Activated CD4-positive, alpha-beta T cell treated with anti-CD3 and anti-CD28 coated beads, Interleukin-2, Interleukin-4, amounts not matched to agents 100 ng/mL and 50 ng/mL, durations not matched to agents 16 hours and 8 hours (primary cell): Measurements from ENCODE around the gene MAP2K6.

ENCODE experiments used
- DNase-seq: peaks from one replicate; pipeline ENCODE4 v3.0.0-alpha.2; 2020; ENCODE audit warnings: low spot score

The MAP2K6 gene

DNA sequence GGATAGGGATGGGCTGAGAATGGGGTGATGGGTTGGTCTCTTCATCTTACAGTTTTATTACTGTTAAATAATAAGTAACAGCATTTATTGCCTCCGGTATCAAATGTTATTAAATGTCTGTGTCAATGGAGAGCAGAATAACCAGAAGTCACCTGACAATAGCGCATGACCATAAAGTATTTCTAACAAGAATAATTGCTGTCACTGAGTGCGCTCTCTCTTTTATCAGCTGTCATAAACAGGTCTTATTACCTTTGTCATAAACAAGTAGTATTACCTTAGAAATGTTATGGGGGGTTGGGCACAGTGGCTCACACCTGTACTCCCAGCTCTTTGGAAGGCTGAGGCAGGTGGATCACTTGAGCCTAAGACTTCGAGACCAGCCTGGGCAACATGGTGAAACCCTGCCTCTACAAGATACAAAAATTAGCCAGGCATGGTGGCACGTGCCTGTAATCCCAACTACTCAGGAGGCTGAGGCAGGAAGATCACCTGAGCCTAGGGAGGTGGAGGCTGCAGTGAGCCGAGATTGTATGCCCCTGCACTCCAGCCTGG lies 120.6 kb downstream of the MAP2K6 start:
- no peak for DNase-seq

GRCh38 chr17:69538795-69539194 lies 124.3 kb downstream of the MAP2K6 start:
- no peak for DNase-seq

DNA sequence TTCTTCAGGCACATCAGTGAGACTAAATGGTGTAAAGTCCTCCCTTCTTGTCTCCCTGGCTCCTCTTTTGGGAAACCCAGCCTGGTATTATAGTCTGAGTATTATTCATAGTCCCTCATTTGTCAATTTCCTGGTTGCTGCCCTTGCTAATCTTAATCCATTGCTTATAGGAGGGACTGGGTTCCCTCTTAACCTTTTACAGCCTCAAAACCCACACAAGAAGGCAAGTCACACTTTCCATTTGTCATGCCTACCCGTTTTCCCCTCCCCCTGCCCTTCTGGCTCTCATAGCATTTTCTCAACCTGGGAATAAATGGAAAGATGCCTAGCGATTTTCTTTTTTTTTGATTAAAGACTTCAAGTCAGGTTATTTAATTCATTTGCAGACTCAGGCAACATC lies 124.8 kb downstream of the MAP2K6 start:
- no peak for DNase-seq

DNA sequence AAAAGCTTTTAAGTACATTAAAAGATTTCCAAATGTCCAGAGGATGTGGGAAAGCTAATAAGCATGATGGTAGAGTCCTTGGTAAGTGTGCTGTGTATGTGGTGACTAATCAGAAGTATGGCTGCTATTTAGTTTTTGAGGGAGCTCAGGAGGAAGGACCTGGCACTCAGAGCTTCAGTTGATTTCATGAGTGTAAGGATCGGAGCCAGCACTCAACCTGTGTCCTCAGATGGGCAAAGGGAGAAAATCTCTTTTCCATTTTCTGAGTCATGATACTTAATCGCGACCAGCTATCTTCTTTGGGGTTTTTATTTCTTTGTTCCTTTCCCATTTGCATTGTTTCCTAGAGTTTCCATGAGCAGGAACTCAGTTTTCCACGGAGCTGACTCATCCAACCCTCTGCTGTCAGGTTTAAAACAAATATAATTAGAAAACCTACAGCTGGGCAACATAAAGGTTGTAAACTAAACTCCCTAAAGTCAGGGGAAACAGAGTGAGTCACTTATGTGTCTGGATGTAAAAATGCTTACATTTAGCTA lies 125.4 kb downstream of the MAP2K6 start:
- DNase-seq = no peak

DNA sequence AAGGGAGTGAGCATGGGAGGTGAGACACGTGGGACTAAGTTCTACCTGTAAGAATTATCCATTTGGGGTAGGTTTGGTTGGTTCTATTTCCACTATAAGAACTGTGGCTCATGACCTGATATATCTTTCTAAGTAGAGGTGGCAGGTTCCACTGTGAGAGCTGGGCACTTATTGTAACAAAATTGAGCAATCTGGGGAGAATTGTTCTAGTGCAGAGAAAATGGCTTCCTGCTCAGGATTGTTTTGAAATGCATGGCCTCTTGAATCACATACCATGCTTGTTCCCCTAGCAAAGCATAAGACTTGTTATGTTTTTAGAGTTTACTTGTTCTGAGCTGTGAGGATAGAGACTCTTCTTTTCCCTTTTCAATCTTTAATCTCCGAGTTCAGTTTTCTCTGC lies 125.9 kb downstream of the MAP2K6 start:
- DNase-seq = no peak

DNA sequence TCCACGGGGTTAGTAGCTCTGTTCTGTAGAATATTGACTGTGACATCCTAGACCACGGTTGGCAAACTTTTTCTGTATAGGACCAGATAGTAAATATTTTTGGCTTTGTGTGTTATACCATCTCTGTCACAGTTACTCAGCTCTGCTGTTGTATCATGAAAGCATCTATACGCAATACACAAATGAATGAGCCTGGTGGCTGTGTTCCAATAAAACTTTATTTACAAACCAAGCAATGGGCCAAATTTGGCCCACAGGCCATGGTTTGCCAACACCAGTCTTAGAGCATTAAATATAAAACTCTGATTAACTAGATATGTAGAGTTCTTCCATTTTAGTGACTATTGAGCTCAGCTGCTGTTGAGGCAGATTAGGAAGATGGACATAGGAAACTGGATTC lies 132.7 kb downstream of the MAP2K6 start:
- no peak for DNase-seq

- no peak for DNase-seq
Observed at GRCh38 chr17:69547947-69548346, 133.4 kb downstream of the MAP2K6 start.

GRCh38 chr17:69551212-69552010 lies 136.9 kb downstream of the MAP2K6 start:
- no peak for DNase-seq

DNA sequence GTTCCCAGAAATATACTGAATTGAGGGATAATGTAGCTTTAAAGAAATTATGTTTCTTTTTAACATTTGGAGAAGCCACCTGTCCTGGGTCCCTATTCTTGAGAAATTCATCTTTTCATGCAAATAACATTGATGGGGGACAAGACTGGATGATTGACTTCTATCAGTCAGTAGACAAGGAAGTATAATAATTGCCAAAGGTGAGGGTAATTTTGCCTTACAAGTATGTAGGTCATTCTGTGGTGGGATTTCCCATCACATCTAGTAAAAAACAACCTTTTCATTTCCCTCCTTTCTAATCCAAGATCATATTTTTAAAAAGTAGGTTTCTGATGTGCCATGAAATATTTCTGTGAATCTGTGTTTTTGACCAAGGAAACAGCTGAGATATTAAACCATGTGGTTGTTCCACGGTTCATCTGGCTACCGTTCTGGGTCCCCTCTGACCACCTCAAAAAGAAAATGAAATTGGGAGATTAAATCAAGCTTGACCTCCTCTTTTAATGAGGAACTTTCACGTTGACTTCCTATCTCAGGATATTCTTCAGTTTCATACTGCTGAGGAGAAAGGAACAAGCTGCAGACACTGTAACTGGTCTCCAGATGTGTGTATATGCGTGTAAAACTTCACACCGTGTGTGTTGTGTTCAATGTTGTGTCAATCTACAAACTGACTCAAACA lies 138.6 kb downstream of the MAP2K6 start:
- DNase-seq = no peak

DNA sequence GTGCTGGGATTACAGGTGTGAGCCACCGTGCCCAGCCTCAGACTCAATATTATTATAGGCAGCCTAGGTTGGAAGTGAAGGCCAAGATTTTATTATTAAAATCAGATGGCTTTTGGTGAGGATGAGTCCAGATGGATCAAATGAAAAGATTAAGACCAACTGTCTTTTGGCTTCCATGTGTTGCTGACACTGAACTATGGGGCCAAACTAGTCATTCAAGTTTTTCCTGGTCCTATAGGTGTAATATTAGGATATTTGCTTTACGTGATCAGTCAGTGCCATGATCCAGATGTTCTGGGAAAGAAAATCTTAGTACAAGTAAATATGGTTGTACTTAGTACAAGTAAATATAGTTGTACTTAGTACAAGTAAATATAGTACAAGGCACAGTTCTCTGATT lies 140.6 kb downstream of the MAP2K6 start:
- no peak for DNase-seq

- DNase-seq = no peak
Observed at GRCh38 chr17:69557339-69557738, 142.8 kb downstream of the MAP2K6 start.

- no peak for DNase-seq
Observed at GRCh38 chr17:69558796-69559195, 144.3 kb downstream of the MAP2K6 start.

GRCh38 chr17:69560987-69561441 lies 146.5 kb downstream of the MAP2K6 start:
- no peak for DNase-seq

GRCh38 chr17:69561462-69561861 lies 147.0 kb downstream of the MAP2K6 start:
- no peak for DNase-seq

GRCh38 chr17:69565447-69565846 lies 150.9 kb downstream of the MAP2K6 start:
- DNase-seq = no peak

- DNase-seq = no peak
Observed at GRCh38 chr17:69567130-69567529, 152.6 kb downstream of the MAP2K6 start.

- no peak for DNase-seq
Observed at GRCh38 chr17:69572747-69573146, 158.2 kb downstream of the MAP2K6 start.

DNA sequence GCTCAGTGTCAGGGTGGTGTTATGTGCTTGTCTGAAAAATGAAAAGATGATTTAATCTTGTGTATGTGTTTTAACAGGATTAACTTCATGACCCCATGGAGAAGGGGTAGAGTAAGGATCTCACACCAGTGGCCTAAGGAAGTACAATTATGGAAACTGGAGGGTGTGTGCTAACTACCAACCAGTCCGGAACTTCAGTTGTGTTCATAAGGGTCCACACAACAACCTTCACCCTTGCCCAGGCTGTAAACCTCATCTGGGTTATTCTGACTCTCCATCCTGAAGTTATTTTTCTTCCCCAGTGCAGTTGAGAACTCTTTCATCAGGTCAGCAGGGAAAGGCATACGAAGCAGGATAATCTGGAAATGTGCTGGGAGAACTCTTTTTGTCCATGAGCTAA lies 158.9 kb downstream of the MAP2K6 start:
- no peak for DNase-seq

DNA sequence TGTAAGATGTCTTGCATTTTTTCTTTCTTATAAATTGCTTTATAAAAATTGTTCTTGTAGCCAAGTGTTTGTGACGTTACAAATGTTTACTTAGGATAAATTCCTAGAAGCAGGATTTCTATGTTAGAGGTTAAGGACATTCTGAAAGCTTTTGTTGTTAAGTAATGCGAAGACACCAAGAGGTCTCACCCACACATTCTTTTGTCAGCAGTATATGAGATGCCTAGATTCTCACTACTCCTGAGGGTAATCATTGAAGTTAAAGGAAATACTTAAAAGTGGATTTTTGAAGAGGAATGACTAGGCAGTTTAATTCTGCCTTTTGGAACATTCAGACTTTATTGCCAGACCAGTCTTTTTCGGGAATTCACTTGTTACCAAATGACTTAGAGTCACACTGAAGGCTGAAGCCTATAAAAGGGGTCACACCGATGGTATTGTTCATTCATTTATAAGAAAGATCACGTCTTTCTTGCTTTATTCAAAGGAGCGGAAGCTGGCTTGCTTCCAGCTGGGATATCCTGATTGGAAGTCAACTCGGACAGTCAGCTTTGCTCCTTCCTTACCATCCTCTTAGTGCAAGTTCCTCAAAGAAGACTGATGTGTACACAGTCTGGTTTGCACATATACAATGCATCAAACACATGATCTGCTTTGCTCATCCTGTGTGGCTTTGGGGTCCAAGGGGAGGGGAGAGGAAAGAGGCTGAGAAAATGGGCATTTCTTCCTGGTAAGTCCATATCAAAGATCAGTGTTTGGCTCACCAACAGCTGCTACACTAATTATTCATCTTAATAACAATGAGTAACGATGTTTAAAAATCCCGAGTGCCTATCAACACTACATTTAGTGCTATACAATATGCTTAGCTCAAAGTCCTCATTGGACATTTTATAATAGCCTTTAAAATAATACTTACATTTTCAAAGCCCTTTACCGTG lies 160.0 kb downstream of the MAP2K6 start:
- no peak for DNase-seq

GRCh38 chr17:69575346-69575761 lies 160.9 kb downstream of the MAP2K6 start:
- no peak for DNase-seq

- no peak for DNase-seq
Observed at GRCh38 chr17:69577098-69577497, 162.6 kb downstream of the MAP2K6 start.
